HG03460 (cell line): ENCODE measurements around the gene MARCHF3.
"Not testable (repeated sequence)": the region's sequence is repeated elsewhere in the genome, so short reads cannot be mapped to it uniquely, and the experiment has no call there.

Experiments
- ATAC-seq: cut with Tn5 transposase; IDR thresholded peaks from one replicate; pipeline ENCODE4 v1.9.1; 2021; ENCODE audit not compliant: unreplicated experiment

MARCHF3 gene

GRCh38 chr5:126921241-126922091, 108.9 kb downstream of the MARCHF3 start:
- no peak for ATAC-seq

DNA sequence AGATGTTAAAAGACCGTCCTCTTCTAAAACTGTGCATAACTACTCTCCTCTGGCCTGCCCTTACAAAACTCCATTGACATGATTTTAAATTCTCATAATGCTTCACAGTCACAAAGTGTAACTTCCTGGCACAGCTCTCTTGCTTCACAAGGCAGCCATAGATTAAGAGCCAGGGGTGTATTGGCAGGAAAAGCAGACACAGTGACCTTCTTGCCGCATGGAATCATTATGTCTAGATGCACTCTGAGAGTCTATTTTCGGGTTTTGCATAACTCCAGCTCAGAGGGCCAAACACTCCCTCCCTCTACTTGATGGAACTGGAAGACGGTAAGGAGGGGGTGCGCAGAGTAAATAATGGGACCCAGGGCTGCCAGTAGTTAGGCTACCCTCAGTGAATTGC, 110.1 kb downstream of the MARCHF3 start:
- no peak for ATAC-seq

DNA sequence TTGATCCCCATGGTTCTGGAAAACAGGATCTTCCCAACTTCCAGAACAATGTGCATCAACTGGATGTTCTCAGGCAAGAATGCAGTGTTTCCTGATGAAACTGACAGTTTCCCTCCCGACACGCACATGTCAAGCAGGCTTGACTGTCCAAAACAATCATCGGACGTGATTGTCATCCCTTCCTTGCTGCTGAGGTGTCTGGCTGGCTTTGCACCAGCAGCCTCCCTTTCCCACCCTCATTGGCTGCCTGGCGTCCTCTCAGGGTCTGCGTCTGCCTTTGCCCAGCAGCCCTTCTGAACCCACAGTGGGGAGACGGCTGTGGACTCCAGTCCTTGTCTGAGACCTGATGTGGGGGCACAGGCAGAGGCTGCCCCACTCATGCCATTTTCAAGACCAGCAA, 110.8 kb downstream of the MARCHF3 start:
- no peak for ATAC-seq

DNA sequence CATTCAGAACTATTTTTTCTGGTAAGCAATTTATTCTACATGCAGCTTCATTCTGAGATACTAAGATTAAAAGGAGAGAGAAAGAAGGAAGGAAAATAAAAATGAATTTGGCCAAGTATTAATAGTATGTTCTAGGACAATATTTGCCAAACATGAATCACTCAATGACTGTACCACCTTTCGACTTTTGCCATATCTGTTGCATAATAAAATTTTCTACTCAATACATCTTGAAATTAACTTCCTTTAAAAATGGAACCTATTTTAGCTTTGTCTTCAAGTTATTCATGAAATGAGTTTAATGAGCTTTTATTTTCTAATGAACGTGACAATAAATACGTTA, 111.8 kb downstream of the MARCHF3 start:
- ATAC-seq = no peak

- no peak for ATAC-seq
Measured at GRCh38 chr5:126917918-126918614, 112.3 kb downstream of the MARCHF3 start.

DNA sequence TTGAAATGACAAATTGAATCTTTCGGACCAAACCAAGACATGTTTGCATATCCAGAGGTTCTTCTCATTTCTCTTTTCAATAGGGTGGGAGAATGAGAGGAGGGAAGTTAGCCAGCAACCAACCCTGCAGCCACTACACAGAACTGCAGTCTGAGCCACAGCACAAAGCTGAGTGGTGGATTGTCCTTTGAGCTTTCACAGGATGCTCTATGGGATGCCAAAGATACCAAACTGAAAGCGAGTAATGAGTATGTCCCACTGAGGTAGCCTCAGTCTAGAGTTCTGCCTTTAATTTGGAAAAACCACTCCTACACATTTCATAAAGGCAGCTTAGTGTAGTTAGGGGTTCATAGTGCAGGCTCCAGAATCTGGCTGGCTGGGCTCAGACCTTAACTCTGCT, 114.9 kb downstream of the MARCHF3 start:
- no peak for ATAC-seq

GRCh38 chr5:126914801-126915436, 115.4 kb downstream of the MARCHF3 start:
- no peak for ATAC-seq

DNA sequence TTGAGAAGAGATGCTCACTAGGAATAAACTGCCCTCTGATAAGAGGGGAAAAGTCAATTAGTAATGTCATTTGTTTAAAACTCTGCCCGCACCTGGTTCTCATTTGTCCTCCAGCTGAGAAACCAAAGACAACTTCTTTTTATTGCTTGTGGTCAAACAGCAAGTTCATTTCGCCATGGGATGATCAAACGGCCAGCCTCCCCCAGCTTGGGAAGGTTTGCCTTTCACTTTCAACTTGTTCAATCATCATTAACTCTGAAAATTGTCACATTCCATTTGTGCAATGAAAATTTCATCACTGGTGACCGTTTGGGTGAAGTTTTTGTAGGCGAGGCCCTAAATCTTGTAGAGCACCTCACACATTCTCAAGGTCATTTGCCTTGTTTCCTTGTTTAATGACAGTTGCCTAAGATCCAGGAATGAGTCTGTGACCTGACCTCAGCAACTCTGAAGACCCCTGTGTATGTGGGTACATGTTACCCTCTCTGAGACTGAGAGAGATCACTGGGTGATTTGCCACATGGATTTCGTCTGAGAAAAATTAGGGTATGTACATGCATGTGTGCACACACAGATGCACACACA, 117.7 kb downstream of the MARCHF3 start:
- no peak for ATAC-seq

GRCh38 chr5:126911986-126912385, 118.4 kb downstream of the MARCHF3 start:
- no peak for ATAC-seq

DNA sequence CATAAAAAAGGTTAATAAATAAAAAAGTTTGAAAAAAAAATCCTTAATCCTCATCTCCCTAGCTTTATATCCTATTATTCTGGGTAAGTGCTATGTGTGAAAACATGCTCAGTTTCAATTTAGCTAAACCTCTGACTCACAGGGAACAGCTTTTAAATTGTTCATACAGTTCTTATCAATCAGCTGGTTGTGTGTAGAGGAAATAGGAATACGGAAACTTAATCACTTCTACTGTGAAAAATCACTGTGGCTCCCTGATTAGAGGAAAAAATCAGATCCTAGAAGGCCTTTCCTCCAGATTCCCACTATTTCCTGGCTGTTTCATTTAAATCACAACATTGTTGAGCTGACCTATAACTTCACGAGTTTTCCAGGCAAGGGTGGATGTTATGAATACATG, 120.5 kb downstream of the MARCHF3 start:
- no peak for ATAC-seq

DNA sequence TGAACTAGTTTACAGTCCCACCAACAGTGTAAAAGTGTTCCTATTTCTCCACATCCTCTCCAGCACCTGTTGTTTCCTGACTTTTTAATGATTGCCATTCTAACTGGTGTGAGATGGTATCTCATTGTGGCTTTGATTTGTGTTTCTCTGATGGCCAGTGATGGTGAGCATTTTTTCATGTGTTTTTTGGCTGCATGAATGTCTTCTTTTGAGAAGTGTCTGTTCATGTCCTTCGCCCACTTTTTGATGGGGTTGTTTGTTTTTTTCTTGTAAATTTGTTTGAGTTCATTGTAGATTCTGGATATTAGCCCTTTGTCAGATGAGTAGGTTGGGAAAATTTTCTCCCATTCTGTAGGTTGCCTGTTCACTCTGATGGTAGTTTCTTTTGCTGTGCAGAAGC, 126.0 kb downstream of the MARCHF3 start:
- not testable (repeated sequence) for ATAC-seq

GRCh38 chr5:126900796-126901195, 129.6 kb downstream of the MARCHF3 start:
- no peak for ATAC-seq

- ATAC-seq = no peak
Measured at GRCh38 chr5:126899476-126899875, 130.9 kb downstream of the MARCHF3 start.

- no peak for ATAC-seq
Measured at GRCh38 chr5:126897851-126898630, 132.3 kb downstream of the MARCHF3 start.

- no peak for ATAC-seq
Measured at GRCh38 chr5:126896170-126896702, 134.1 kb downstream of the MARCHF3 start.

DNA sequence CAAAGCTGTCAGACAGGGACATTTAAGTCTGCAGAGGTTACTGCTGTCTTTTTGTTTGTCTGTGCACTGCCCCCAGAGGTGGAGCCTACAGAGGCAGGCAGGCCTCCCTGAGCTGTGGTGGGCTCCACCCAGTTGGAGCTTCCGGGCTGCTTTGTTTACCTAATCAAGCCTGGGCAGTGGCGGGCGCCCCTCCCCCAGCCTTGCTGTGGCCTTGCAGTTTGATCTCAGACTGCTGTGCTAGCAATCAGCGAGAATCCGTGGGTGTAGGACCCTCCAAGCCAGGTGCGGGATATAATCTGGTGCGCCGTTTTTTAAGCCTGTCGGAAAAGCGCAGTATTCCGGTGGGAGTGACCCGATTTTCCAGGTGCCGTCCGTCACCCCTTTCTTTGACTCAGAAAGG, 134.6 kb downstream of the MARCHF3 start:
- not testable (repeated sequence) for ATAC-seq

DNA sequence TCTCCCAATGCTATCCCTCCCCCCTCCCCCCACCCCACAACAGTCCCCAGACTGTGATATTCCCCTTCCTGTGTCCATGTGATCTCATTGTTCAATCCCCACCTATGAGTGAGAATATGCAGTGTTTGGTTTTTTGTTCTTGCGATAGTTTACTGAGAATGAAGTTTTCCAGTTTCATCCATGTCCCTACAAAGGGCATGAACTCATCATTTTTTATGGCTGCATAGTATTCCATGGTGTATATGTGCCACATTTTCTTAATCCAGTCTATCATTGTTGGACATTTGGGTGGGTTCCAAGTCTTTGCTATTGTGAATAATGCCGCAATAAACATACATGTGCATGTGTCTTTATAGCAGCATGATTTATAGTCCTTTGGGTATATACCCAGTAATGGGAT, 139.9 kb downstream of the MARCHF3 start:
- ATAC-seq = not testable (repeated sequence)

- no peak for ATAC-seq
Measured at GRCh38 chr5:126888175-126888574, 142.2 kb downstream of the MARCHF3 start.

GRCh38 chr5:126884269-126884819, 146.0 kb downstream of the MARCHF3 start:
- no peak for ATAC-seq

DNA sequence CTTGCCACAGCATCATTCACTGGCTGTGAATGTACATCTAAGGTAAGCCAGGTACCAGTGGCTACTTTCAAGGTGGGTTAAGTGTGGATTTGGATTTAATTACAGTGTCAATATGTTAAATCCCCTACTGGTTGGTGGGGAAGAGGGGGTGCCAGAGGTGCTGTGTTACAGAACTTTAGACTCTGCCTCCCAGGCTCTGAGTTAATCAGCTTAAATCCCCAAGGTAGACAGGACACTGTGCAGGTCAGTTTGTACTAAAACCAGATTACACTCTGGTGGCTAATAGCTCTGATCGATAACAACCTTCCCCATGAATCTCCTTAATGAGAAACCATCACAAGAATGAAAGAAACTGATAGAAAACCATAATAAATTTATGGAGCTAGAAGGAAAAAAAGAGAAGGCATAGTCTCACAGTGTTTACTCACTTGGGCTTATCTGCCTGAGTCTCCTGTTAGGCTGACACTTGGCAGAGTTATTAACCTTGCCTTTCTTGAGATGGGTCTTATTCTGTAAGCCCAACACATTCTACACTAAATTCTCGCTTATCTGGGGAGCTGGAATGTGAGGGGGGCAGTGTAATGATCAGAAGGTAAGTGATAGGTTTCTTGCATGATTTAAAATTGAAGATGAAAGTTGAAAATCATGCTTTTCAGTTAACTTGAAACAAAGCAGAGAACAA, 146.7 kb downstream of the MARCHF3 start:
- ATAC-seq = no peak
